ENCODE data around the gene PTPRG. TPM values are rescaled to one million over a fixed set of nuclear protein-coding genes. Genes with fewer than 3 reads are reported as not detected.

The PTPRG gene
- total and polyA plus RNA-seq, 2 donors (not counting 3 experiments of a cell fraction or from before 2014, with no cell fraction given): 8.9 to 39.1 TPM

DNA sequence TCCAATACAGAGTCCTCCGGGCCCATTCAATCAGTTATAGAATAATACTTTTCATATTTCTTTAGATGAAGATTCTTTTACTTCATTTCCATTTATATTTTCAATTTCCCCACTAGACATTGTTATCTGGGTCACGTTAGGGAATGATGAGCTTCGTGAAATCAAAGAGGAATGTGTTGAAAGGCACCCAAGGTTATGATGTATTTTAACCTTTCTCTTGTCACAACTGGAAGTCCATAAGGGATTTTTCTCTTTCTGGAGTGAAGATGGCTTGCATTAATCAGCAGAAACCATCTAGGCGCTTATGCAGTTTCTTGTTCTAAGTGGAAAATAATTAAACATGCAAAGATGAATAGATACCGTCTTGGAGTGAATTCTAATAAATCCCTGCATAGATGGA, 631.5 kb downstream of the PTPRG start:
- Histone ChIP-seq H3K4me1 (ENCODE audit: control insufficient read depth, extremely low read depth, insufficient read depth, low read length) (peaks cover 5% of the 10 kb centered on the region), H4K20me1 (replicated peaks; ENCODE audit: control insufficient read depth, extremely low read depth, insufficient read depth, low read length) (no peaks in the 10 kb centered on the region), H3K4me2 (ENCODE audit: insufficient read depth, low read length) (no peak overlapping the region), H3K9me3 (replicated peaks; ENCODE audit: control insufficient read depth, insufficient read depth, low read length) (no peaks in the 10 kb centered on the region), H2AFZ (ENCODE audit: low read depth, low read length) (no peak overlapping the region), H3K27me3 (ENCODE audit: control insufficient read depth in 2 of 2, insufficient read depth in 2 of 2, low read length in 2 of 2) (no peaks in the 10 kb centered on the region), H3K27ac (ENCODE audit: insufficient read depth, low read depth, low read length) (no peak overlapping the region), H3K4me3 (replicated peaks in 1 of 3; ENCODE audit: insufficient read depth in 1 of 3, low read depth in 1 of 3, low read length in 3 of 3) (no peak overlapping the region), H3K9me1 (replicated peaks; ENCODE audit: control insufficient read depth, extremely low read depth, insufficient read depth, low read length) (no peaks in the 10 kb centered on the region), H3K9ac (replicated peaks; ENCODE audit: extremely low read depth, insufficient read depth, low read length) (no peak overlapping the region), H3K36me3 (ENCODE audit: control insufficient read depth in 2 of 2, extremely low read depth in 1 of 2, insufficient read depth in 2 of 2, low read length in 2 of 2) (no peaks in the 10 kb centered on the region), H3K79me2 (ENCODE audit: control insufficient read depth, insufficient read depth, low read length) (no peaks in the 10 kb centered on the region)
- ChIA-PET POLR2A (no interaction called here), CTCF (no interaction called here)
- no peak for TF ChIP-seq EZH2 (IDR thresholded peaks at IDR 0.05; ENCODE audit: borderline replicate concordance, low read depth, low read length, severe bottlenecking)
- no peak for TF ChIP-seq FOS (IDR thresholded peaks at IDR 0.05; ENCODE audit: borderline replicate concordance, insufficient read depth, low read length)
- TF ChIP-seq JUN (IDR thresholded peaks at IDR 0.05; ENCODE audit: borderline replicate concordance, insufficient read depth, insufficient read length, low read depth): no peak
- no peak for TF ChIP-seq POLR2A (IDR thresholded peaks at IDR 0.05; ENCODE audit: low read depth, low read length)
- no peak for TF ChIP-seq GATA2 (IDR thresholded peaks at IDR 0.05; ENCODE audit: insufficient read depth, insufficient read length, low read depth, low read length)
- no peak for TF ChIP-seq MYC (IDR thresholded peaks at IDR 0.05; ENCODE audit: low read depth, low read length)
- TF ChIP-seq, protein P1, sequence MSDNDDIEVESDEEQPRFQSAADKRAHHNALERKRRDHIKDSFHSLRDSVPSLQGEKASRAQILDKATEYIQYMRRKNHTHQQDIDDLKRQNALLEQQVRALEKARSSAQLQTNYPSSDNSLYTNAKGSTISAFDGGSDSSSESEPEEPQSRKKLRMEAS (IDR thresholded peaks at IDR 0.05; ENCODE audit: insufficient read depth, insufficient read length): no peak
- no peak for TF ChIP-seq POLR2AphosphoS5 (IDR thresholded peaks at IDR 0.05; ENCODE audit: insufficient read depth, low read depth, low read length)
- TF ChIP-seq, protein P2, sequence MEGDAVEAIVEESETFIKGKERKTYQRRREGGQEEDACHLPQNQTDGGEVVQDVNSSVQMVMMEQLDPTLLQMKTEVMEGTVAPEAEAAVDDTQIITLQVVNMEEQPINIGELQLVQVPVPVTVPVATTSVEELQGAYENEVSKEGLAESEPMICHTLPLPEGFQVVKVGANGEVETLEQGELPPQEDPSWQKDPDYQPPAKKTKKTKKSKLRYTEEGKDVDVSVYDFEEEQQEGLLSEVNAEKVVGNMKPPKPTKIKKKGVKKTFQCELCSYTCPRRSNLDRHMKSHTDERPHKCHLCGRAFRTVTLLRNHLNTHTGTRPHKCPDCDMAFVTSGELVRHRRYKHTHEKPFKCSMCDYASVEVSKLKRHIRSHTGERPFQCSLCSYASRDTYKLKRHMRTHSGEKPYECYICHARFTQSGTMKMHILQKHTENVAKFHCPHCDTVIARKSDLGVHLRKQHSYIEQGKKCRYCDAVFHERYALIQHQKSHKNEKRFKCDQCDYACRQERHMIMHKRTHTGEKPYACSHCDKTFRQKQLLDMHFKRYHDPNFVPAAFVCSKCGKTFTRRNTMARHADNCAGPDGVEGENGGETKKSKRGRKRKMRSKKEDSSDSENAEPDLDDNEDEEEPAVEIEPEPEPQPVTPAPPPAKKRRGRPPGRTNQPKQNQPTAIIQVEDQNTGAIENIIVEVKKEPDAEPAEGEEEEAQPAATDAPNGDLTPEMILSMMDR (IDR thresholded peaks at IDR 0.05; ENCODE audit: extremely low read depth in 1 of 2, insufficient read depth in 1 of 2, low read depth in 1 of 2, low read length in 2 of 2): no peak
- no peak for DNase-seq (ENCODE audit: low read depth, low spot score)
- dilution Hi-C loops (cut with MboI; ENCODE audit: extremely low pct_ligation_motif_present, low sequenced_read_pairs) (no loop called here), intact Hi-C loops (cut with micrococcal nuclease) (no loop called here)
- no TSS peak for BruUV-seq (replicated peaks)
- no peak for FAIRE-seq
